ENCODE data around the gene CSF1R. TPM values are rescaled to one million over a fixed set of nuclear protein-coding genes. Genes with fewer than 3 reads are reported as not detected.

Gene CSF1R
- total and polyA plus RNA-seq, 12 donors = 4.8 to 83.9 (median 10.6) TPM

DNA sequence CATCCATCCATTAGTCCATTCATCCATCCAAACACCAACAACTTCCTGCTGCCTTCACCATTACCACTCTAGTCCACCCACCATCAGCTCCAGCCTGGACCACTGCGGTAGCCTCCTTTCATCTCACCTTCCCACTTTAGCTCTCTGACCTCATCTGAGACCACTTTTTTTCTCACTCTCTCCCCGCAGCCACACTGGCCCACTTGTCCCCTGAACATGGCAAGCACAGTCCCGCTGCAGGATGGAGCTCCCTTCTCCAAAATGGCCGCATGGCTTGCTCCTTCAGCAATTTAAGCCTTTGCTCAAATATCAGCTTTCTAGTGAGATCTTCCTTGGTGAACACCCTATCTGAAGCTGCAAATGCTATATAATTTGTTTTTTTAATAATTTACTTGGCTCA is 11.1 kb downstream of the CSF1R start:
- ATAC-seq (no peak), DNase-seq (no peak)
- TF ChIP-seq, protein P1, sequence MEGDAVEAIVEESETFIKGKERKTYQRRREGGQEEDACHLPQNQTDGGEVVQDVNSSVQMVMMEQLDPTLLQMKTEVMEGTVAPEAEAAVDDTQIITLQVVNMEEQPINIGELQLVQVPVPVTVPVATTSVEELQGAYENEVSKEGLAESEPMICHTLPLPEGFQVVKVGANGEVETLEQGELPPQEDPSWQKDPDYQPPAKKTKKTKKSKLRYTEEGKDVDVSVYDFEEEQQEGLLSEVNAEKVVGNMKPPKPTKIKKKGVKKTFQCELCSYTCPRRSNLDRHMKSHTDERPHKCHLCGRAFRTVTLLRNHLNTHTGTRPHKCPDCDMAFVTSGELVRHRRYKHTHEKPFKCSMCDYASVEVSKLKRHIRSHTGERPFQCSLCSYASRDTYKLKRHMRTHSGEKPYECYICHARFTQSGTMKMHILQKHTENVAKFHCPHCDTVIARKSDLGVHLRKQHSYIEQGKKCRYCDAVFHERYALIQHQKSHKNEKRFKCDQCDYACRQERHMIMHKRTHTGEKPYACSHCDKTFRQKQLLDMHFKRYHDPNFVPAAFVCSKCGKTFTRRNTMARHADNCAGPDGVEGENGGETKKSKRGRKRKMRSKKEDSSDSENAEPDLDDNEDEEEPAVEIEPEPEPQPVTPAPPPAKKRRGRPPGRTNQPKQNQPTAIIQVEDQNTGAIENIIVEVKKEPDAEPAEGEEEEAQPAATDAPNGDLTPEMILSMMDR (IDR thresholded peaks at IDR 0.05) = no peak
- Histone ChIP-seq H3K36me3 (peaks cover 0 to 98% (median 0%) of the 10 kb centered on the region in 9 donors), H3K27ac (no peak overlapping the region), H3K27me3 (no peaks in the 10 kb centered on the region), H3K4me1 (peaks cover 0 to 16% (median 0%) of the 10 kb centered on the region in 9 donors), H3K4me3 (no peak overlapping the region), H3K9me3 (peaks cover 0 to 5% (median 0%) of the 10 kb centered on the region in 11 donors)
- intact Hi-C loops (cut with DNase I) = no loop called here
- 70 to 91% methylated on average over 4 of the region's 4 CpGs for WGBS, 2 donors

DNA sequence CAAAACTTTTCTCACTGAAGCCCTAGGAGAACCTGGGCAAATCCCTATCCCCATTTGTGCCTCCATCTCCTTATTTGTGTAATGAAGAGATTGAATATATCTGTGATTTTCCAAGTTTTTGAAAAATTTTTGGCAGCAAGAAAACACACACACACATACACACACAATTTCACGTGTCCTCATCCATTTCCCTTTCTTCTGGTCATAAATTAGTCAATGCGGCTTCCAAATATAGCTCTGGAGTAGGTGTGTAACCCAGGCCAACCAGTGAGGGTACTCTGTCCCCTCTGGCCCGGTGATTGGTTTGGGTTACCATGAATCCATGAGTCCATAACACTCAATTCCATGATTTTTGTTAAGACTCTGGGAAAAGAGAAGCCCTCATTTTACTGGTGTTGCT is 12.7 kb downstream of the CSF1R start:
- Histone ChIP-seq H3K27ac (no peak overlapping the region), H3K9me3 (peaks cover 0 to 5% (median 0%) of the 10 kb centered on the region in 11 donors), H3K4me1 (peaks cover 0 to 26% (median 0%) of the 10 kb centered on the region in 9 donors), H3K4me3 (no peak overlapping the region), H3K36me3 (peaks cover 0 to 97% (median 0%) of the 10 kb centered on the region in 9 donors), H3K27me3 (no peaks in the 10 kb centered on the region)
- no peak for ATAC-seq
- 79 to 89% methylated on average over 3 of the region's 3 CpGs for WGBS, 2 donors
- intact Hi-C loops (cut with DNase I) = no loop called here
- TF ChIP-seq, protein P1 (IDR thresholded peaks at IDR 0.05) = no peak
- no peak for DNase-seq

DNA sequence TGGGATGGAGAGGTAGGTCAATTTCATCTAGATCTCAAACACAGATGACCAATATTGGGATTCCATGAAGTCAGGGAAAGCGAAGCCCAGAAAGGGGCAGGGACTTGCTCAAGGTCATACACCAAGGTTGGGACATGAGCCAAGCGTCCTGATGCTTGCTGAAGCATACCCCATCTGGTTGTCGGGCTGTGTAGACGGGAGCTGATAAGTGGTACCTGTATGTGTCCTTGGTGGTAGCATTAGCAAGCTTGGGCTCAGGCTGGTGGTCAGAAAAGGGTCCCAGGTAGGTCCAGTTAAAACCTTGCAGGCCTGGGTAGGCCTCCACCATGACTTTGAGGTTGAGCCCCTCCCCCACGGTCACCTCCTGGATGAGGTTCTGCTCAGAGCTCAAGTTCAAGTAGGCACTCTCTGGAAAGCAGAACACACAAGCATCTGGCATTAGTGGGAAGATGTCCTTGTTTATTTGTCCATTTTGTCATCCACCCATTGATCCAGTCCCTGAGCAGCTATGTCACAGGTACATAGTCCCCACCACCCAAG is 13.2 kb downstream of the CSF1R start:
- TF ChIP-seq, protein P1 (IDR thresholded peaks at IDR 0.05) = no peak
- no peak overlapping the region for H3K27ac ChIP-seq
- ATAC-seq (no peak), DNase-seq (peak in 1 of 2 donors; percentile 5)
- H3K4me1 ChIP-seq = peaks cover 0 to 31% (median 0%) of the 10 kb centered on the region in 9 donors
- H3K36me3 ChIP-seq = peaks cover 0 to 97% (median 0%) of the 10 kb centered on the region in 9 donors
- WGBS, 2 donors = 81 to 88% methylated on average over 5 of the region's 5 CpGs
- intact Hi-C loops (cut with DNase I) = no loop called here
- peaks cover 0 to 5% (median 0%) of the 10 kb centered on the region in 11 donors for H3K9me3 ChIP-seq
- H3K4me3 ChIP-seq = no peak overlapping the region
- no peaks in the 10 kb centered on the region for H3K27me3 ChIP-seq

DNA sequence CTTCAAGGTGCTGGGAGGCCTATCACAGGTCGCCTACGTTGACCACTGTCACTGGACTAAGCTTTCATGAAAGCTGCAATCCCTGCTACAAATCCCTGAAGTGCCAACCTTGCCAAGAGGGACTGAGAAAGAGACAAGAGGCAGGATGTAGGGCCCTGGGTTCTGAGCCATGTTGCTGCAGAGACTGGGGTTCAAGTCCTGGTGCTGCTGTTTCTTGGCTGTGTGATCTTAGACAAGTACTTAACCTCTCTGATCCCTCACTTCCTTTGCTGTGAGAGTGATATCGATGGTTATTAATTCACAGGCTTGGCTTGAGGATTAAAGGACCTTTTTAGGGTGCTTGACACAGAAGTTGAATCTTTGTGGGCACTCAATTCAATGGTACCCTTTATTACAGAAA is 15.5 kb downstream of the CSF1R start:
- Histone ChIP-seq H3K4me3 (no peak overlapping the region), H3K4me1 (peaks cover 0 to 54% (median 0%) of the 10 kb centered on the region in 9 donors), H3K9me3 (peaks cover 0 to 5% (median 0%) of the 10 kb centered on the region in 11 donors), H3K27ac (no peak overlapping the region), H3K36me3 (peaks cover 0 to 81% (median 0%) of the 10 kb centered on the region in 9 donors), H3K27me3 (no peaks in the 10 kb centered on the region)
- ATAC-seq (no peak), DNase-seq (no peak)
- WGBS, 2 donors = 87 to 93% methylated on average over 3 of the region's 3 CpGs
- TF ChIP-seq, protein P1 (IDR thresholded peaks at IDR 0.05) = no peak
- intact Hi-C loops (cut with DNase I) = no loop called here
